IMR-90 (cell line): ENCODE data around the gene GLI1. TPM values are rescaled to one million over a fixed set of nuclear protein-coding genes. Genes with fewer than 3 reads are reported as not detected.

Experiments
- ATAC-seq: fragments of 200-7000 bp; cut with Tn5 transposase; 2 replicates; pipeline ENCODE4 v1.9.1; 2020; ENCODE audit warnings: low read depth, mild to moderate bottlenecking, moderate library complexity
- BruUV-seq: library from RNA; stranded (reverse); fragments of 400-500 nt; replicated peaks from 2 replicates; lab custom pipeline; 2021; lab: Mats Ljungman, UMichigan
- CTCF ChIA-PET: fragments of 300-600 bp; formaldehyde crosslinking; extraction: SDS; loops from one replicate; lab custom pipeline; 2021; ENCODE audit warnings: antibody characterized with exemption; lab: Yijun Ruan, JAX
- POLR2A ChIA-PET: fragments of 300-600 bp; sonication (Branson Sonifier 250); formaldehyde crosslinking; loops from one replicate; lab custom pipeline; 2022; ENCODE audit warnings: antibody characterized with exemption; ENCODE audit not compliant: unreplicated experiment; lab: Charles Lee
- DNase-seq: peaks from one replicate; pipeline ENCODE4 v3.0.0; 2013
- H2AFZ ChIP-seq: replicated peaks from 2 replicates; pipeline ENCODE3; 2013; ENCODE audit warnings: low read length, mild to moderate bottlenecking; ENCODE audit not compliant: poor library complexity
- H2AK5ac ChIP-seq: 2 replicates; pipeline ENCODE4 v1.6.1; 2013; ENCODE audit warnings: low read depth, low read length, inconsistent platforms
- H2AK9ac ChIP-seq: replicated peaks from 2 replicates; pipeline ENCODE3; 2013; ENCODE audit warnings: mild to moderate bottlenecking, low read depth, low read length, moderate library complexity; ENCODE audit not compliant: poor library complexity
- H2BK120ac ChIP-seq: 2 replicates; pipeline ENCODE4 v1.6.1; 2013; ENCODE audit warnings: low read depth, low read length, inconsistent platforms
- H2BK15ac ChIP-seq: 3 replicates; pipeline ENCODE4 v1.6.1; 2013; ENCODE audit warnings: low read depth, low read length, inconsistent platforms
- H2BK20ac ChIP-seq: 2 replicates; pipeline ENCODE4 v1.6.1; 2013; ENCODE audit warnings: low read depth, mild to moderate bottlenecking, inconsistent platforms, low read length, moderate library complexity
- H2BK5ac ChIP-seq: 2 replicates; pipeline ENCODE4 v1.6.1; 2013; ENCODE audit warnings: mild to moderate bottlenecking, low read depth, low read length, inconsistent platforms; ENCODE audit not compliant: poor library complexity, severe bottlenecking
- H3K14ac ChIP-seq: replicated peaks from 2 replicates; pipeline ENCODE4 v1.6.1; 2013; ENCODE audit warnings: low read depth, low read length, inconsistent platforms
- H3K18ac ChIP-seq: 2 replicates; pipeline ENCODE4 v1.6.1; 2013; ENCODE audit warnings: low read depth, low read length, control low read depth
- H3K23ac ChIP-seq: 2 replicates; pipeline ENCODE4 v1.6.1; 2013; ENCODE audit warnings: low read depth, low read length, inconsistent platforms
- H3K27ac ChIP-seq: 2 replicates; pipeline ENCODE4 v1.5.1; 2013; ENCODE audit warnings: mild to moderate bottlenecking, control low read depth, low read length; ENCODE audit not compliant: insufficient read depth
- H3K27me3 ChIP-seq: 2 replicates; pipeline ENCODE4 v1.6.1; 2013; ENCODE audit warnings: low read length; ENCODE audit not compliant: control insufficient read depth, insufficient read depth
- H3K36me3 ChIP-seq: 2 replicates; pipeline ENCODE4 v1.6.1; 2013; ENCODE audit warnings: low read length, mixed read lengths; ENCODE audit not compliant: control insufficient read depth, insufficient read depth
- H3K4ac ChIP-seq: 2 replicates; pipeline ENCODE4 v1.6.1; 2013; ENCODE audit warnings: low read depth, low read length, inconsistent platforms
- H3K4me1 ChIP-seq: 2 replicates; pipeline ENCODE4 v1.6.1; 2013; ENCODE audit warnings: low read length, mixed read lengths; ENCODE audit not compliant: control insufficient read depth, insufficient read depth
- H3K4me2 ChIP-seq: 2 replicates; pipeline ENCODE4 v1.6.1; 2013; ENCODE audit warnings: low read depth, mild to moderate bottlenecking, control low read depth, low read length, moderate library complexity
- H3K4me3 ChIP-seq: 2 replicates; pipeline ENCODE4 v1.5.1; 2013; ENCODE audit warnings: low read depth, mild to moderate bottlenecking, control low read depth, low read length, moderate library complexity; ENCODE audit not compliant: insufficient read depth
- H3K56ac ChIP-seq: 2 replicates; pipeline ENCODE4 v1.6.1; 2013; ENCODE audit warnings: low read length, inconsistent platforms; ENCODE audit not compliant: insufficient read depth; ENCODE audit errors: extremely low read depth
- H3K79me1 ChIP-seq, 2 experiments: 2 replicates each; pipeline ENCODE4 v1.6.1; 2013; ENCODE audit warnings: low read length in 2 of 2, inconsistent platforms in 1 of 2, low read depth in 1 of 2
- H3K9ac ChIP-seq: 2 replicates; pipeline ENCODE4 v1.6.1; 2013; ENCODE audit warnings: low read depth, low read length, control low read depth
- H3K9me1 ChIP-seq: 2 replicates; pipeline ENCODE4 v1.6.1; 2013; ENCODE audit warnings: low read length, inconsistent platforms; ENCODE audit not compliant: insufficient read depth
- H3K9me3 ChIP-seq: 2 replicates; pipeline ENCODE4 v1.6.1; 2013; ENCODE audit warnings: low read length; ENCODE audit not compliant: control insufficient read depth, insufficient read depth
- H4K20me1 ChIP-seq: 2 replicates; pipeline ENCODE4 v1.6.1; 2013; ENCODE audit warnings: low read length, inconsistent platforms; ENCODE audit not compliant: insufficient read depth
- H4K5ac ChIP-seq: 2 replicates; pipeline ENCODE4 v1.6.1; 2013; ENCODE audit warnings: mild to moderate bottlenecking, low read depth, low read length, control low read depth
- H4K8ac ChIP-seq, 2 experiments: 2 replicates each; pipeline ENCODE4 v1.6.1; 2013; ENCODE audit warnings: low read depth in 2 of 2, low read length in 2 of 2, control low read depth in 1 of 2, inconsistent platforms in 1 of 2
- H4K91ac ChIP-seq: 2 replicates; pipeline ENCODE4 v1.6.1; 2013; ENCODE audit warnings: low read depth, low read length, inconsistent platforms; ENCODE audit not compliant: insufficient read depth
- CEBPB ChIP-seq: IDR thresholded peaks from 2 replicates; pipeline ENCODE4 v1.6.1; 2012; ENCODE audit warnings: low read depth, low read length, improper control_type of control experiment
- CHD1 ChIP-seq: IDR thresholded peaks from 2 replicates; pipeline ENCODE4 v1.6.1; 2012; ENCODE audit warnings: low read depth, low read length, improper control_type of control experiment
- MAZ ChIP-seq: IDR thresholded peaks from 2 replicates; pipeline ENCODE4 v1.6.1; 2012; ENCODE audit warnings: low read depth, mild to moderate bottlenecking, low read length, improper control_type of control experiment, moderate library complexity, borderline replicate concordance
- MXI1 ChIP-seq: IDR thresholded peaks from 2 replicates; pipeline ENCODE4 v1.6.1; 2012; ENCODE audit warnings: low read depth, mild to moderate bottlenecking, low read length, moderate library complexity, borderline replicate concordance
- NFE2L2 ChIP-seq: fragments of 150-350 bp; IDR thresholded peaks from 2 replicates; pipeline ENCODE4 v1.6.1; 2016; ENCODE audit warnings: low read depth, mild to moderate bottlenecking, low read length
- POLR2A ChIP-seq: IDR thresholded peaks from 2 replicates; pipeline ENCODE4 v1.6.1; 2012; ENCODE audit warnings: mild to moderate bottlenecking, low read depth, low read length
- RAD21 ChIP-seq: IDR thresholded peaks from 2 replicates; pipeline ENCODE4 v1.6.1; 2012; ENCODE audit warnings: low read length, improper control_type of control experiment
- WGBS, 2 experiments: methylation state at CpG; one replicate each; pipeline versions ENCODE4 v1.1.5 to v1.1.7; 2013; ENCODE audit warnings: missing lambda C conversion rate in 2 of 2; ENCODE audit not compliant: insufficient read length in 1 of 2; ENCODE audit errors: extremely low coverage in 2 of 2; 5-methylcytosine and 5-hydroxymethylcytosine counted together
- dilution Hi-C: fragments of 300-500 bp; cut with HindIII; formaldehyde crosslinking; loops from one replicate; pipeline ENCODE4 v1.14.3; 2018; ENCODE audit warnings: low sequenced_read_pairs; ENCODE audit not compliant: unreplicated experiment
- in situ Hi-C: fragments of 300-500 bp; cut with MboI; formaldehyde crosslinking; loops from 3 replicates; pipeline ENCODE4 v1.14.3; 2019; ENCODE audit warnings: low sequenced_read_pairs, inconsistent platforms, mixed read lengths
- intact Hi-C: fragments of 100-400 bp; cut with micrococcal nuclease; formaldehyde crosslinking; loops from 2 replicates; pipeline ENCODE4 v1.10.0; 2022
- polyA plus RNA-seq, 3 experiments: library from polyadenylated mRNA; depleted of rRNA; stranded (reverse); fragments of >200 nt; gene quantifications; 2 replicates each; pipeline ENCODE4 v1.2.3, GENCODE V29; 2012; ENCODE audit warnings: low replicate concordance in 1 of 3
- total RNA-seq: library from RNA; depleted of rRNA; stranded (reverse); fragments of >200 nt; gene quantifications from 2 replicates; pipeline ENCODE4 v1.2.3, GENCODE V29; 2012
- TF ChIP-seq, protein P1 (sequence below): conservative IDR thresholded peaks from 2 replicates; pipeline ENCODE4 v1.5.1; 2012; ENCODE audit warnings: mild to moderate bottlenecking, low read depth, low read length, improper control_type of control experiment

The GLI1 gene
- total and polyA plus RNA-seq, 2 of the 4 experiments (the other 2 are of a cell fraction): 1.3 to 3.8 TPM

DNA sequence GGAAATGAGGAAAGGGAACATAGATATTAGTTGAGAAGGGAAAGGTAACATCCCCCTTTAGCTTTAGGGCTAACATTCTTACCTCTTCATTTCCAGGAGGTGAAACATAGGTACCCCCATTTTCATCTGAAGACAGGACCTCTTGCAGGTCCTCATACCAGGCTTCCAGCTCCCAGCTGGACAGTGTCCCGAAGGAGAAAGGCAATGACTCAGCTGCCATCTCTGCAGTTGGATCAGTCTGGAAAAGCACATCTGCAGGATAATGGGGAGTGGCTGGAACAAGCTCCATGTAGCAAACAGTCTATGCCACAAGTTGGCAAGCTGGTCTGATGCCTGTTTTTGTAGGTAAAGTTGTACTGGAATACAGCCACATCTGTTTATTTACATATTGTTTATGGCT lies 57.6 kb downstream of the GLI1 start:
- Histone ChIP-seq H2BK120ac (no peak overlapping the region), H2AK9ac (no peak overlapping the region), H4K8ac (no peak overlapping the region), H3K56ac (no peak overlapping the region), H3K27me3 (no peaks in the 10 kb centered on the region), H3K9me1 (peaks cover 6% of the 10 kb centered on the region; the same call in 1 of the 2 replicates), H3K18ac (no peak overlapping the region), H3K14ac (no peak overlapping the region), H4K20me1 (peaks cover 74% of the 10 kb centered on the region), H4K5ac (no peak overlapping the region), H3K9ac (no peak overlapping the region), H3K79me1 (peaks cover 15 to 74% of the 10 kb centered on the region in 2 experiments), H3K4ac (no peak overlapping the region), H2BK20ac (no peak overlapping the region), H2AK5ac (no peak overlapping the region), H2BK5ac (no peak overlapping the region), H4K91ac (no peak overlapping the region), H2BK15ac (no peak overlapping the region), H2AFZ (no peak overlapping the region), H3K23ac (no peak overlapping the region), H3K4me2 (no peak overlapping the region), H3K4me3 (no peak overlapping the region), H3K4me1 (peaks cover 12% of the 10 kb centered on the region), H3K9me3 (no peaks in the 10 kb centered on the region), H3K36me3 (peaks cover 54% of the 10 kb centered on the region), H3K27ac (peak overlapping the region; percentile 15; the same call in 1 of the 2 replicates)
- ChIA-PET POLR2A (no interaction called here), CTCF (no interaction called here)
- in situ Hi-C loops: no loop called here
- dilution Hi-C loops: no loop called here
- no CpG with 5 or more reads among the region's 1 CpG for WGBS, 2 experiments
- no TSS peak for BruUV-seq
- TF ChIP-seq, protein P1, sequence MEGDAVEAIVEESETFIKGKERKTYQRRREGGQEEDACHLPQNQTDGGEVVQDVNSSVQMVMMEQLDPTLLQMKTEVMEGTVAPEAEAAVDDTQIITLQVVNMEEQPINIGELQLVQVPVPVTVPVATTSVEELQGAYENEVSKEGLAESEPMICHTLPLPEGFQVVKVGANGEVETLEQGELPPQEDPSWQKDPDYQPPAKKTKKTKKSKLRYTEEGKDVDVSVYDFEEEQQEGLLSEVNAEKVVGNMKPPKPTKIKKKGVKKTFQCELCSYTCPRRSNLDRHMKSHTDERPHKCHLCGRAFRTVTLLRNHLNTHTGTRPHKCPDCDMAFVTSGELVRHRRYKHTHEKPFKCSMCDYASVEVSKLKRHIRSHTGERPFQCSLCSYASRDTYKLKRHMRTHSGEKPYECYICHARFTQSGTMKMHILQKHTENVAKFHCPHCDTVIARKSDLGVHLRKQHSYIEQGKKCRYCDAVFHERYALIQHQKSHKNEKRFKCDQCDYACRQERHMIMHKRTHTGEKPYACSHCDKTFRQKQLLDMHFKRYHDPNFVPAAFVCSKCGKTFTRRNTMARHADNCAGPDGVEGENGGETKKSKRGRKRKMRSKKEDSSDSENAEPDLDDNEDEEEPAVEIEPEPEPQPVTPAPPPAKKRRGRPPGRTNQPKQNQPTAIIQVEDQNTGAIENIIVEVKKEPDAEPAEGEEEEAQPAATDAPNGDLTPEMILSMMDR: no peak
- TF ChIP-seq MAZ (no peak), CHD1 (no peak), CEBPB (no peak), RAD21 (no peak), NFE2L2 (0 out of 2 replicates have a peak, but pooled peaks have one; percentile 9), POLR2A (peak; percentile 31; the same call in 1 of the 2 replicates), MXI1 (no peak)
- intact Hi-C loops: no loop called here
- DNase-seq (peak; percentile 72), ATAC-seq (no peak)
